HG03432 (cell line): Measurements from ENCODE around the gene SAC3D1.

ENCODE experiments used
- ATAC-seq: cut with Tn5 transposase; IDR thresholded peaks from one replicate; pipeline ENCODE4 v1.9.1; 2021; ENCODE audit warnings: mild to moderate bottlenecking, moderate library complexity; ENCODE audit not compliant: unreplicated experiment

SAC3D1 gene

DNA sequence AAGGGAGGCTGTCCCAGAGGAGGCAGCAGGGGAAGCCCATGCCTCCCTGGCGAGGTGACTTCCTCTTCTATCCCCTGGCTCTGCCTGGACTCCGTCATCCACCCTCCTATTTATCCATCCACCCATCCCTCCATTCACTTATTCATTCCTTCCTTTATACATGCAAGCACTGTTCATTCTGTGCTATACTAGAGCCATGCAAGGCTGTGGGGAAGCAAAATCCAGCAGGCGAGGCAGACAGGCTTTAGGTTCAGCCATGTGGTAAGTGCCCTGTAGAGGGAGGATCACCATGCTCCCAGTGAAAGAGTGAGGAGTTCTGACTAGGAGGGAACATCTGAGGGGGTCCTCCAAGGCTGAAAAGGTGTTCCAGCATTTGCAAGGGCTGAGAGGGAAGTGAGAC, 18.5 kb downstream of the SAC3D1 start:
- no peak for ATAC-seq

DNA sequence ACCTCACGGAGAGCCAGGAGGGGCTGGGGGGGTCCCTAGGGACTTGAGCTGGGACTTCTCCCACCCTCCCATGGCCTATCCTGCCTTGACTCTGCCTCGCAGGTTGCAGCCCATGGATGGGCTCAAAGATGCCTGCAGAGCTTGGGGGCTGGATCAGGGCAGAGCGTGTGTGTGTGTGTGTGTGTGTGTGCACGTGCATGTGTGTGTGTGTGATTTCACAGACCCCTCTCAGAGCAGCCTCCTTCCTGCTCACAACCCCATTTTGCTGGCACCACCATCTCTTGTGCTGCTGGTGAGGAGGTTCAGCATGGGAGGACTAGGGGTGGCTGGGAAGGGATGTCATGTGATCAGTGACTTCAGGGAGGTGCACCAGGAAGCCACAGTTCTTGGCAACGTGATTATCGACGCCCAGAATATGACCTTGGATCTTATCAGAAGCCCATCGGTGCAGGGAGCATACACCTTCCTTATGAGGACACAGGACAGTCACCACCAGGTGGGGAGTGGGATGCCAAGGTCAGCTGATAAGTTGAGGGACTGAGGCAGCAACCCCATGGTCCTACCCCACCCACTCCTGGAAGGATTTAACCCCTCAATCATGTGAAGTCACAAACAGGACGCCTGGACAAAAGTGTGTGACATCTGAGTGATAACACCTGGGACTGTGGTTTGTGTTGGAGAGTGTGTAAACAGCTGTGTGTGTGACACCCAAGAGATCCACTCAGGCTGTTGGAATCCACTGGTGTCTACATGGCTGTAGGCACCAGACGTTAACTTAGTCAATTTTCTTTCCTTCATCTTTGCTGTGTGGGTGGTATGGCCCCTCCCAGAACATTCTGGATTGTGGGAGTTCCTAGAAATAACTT, 19.2 kb downstream of the SAC3D1 start:
- no peak for ATAC-seq

- ATAC-seq = no peak
Observed at GRCh38 chr11:65060913-65061408, 20.0 kb downstream of the SAC3D1 start.

GRCh38 chr11:65063532-65063931, 22.5 kb downstream of the SAC3D1 start:
- ATAC-seq = no peak

DNA sequence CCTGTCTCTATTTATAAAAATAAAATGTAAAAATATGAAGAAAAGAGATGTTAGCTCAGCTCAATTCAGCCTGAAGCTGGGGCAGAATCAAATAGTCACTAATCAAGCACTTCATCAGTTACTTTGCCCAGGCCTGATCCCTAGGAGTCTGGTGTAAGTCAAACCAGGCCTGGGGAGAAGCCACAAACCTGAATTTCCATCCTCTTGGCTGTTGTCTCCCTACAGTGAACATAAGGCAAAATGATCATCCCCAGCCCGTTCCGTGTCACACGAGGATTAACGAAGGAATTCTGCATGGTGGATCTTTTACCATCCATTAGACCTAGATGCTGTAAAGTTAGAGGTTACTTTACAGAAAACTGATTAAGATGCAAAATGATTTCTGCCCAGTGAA, 23.8 kb downstream of the SAC3D1 start:
- ATAC-seq = no peak

GRCh38 chr11:65065851-65066250, 24.8 kb downstream of the SAC3D1 start:
- no peak for ATAC-seq

DNA sequence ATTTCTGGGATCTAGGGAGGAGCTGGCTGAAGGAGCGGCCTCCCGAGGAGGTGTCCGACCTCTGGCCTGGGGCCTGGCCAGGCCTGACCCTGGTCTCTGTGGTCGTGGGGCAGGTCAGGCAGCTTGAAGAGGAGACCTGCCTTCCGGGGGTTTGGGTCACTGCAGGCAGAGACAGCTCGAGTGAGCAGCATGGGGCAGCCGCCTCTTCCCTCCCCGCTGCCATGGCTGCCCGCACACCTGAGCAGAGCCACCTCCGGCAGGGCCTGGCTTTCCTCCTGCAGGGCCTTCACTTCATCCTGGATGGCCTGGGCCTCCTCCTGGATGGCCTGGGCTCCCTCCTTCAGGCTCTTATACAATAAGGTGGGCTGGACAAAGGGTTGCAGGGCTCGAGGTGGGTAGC, 25.3 kb downstream of the SAC3D1 start:
- no peak for ATAC-seq

GRCh38 chr11:65066805-65067291, 25.8 kb downstream of the SAC3D1 start:
- no peak for ATAC-seq

DNA sequence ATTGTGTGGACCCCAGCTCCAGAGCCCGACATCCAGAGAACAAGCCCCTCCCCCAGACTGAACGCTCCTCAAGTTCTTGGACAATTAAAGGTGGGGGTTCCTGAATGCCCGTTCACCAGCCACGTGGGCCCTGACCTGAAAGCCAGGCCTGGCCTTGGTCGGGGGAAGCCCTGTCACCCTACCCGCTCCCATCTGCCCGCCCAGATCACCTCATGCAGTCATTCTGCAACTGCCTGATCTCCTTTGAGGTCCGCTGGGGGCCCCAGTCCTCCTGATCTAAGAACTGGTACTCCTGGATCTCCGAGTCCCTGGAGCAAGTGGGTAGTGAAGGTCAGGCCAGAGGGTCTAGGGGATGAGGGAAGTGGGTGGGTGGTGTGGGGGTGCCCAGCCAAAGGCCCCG, 26.4 kb downstream of the SAC3D1 start:
- no peak for ATAC-seq

DNA sequence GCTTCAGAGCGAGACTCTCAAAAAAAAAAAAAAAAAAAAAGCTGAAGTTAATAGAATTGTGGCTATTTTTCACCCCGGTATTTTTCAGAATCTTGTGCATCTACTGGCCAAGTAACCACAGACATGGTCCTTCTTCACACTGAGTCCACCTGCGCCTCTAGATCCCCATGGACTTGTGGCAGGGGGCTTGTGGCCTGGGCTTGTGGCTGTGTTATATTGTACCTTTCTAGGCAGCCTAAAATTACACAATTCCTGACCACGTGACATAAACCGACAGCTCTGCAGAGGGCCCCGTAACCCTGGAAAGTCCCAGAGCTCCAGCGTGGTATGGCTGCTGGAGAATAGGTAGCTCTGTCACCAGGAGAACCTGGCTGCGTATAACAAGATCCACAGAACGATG, 28.2 kb downstream of the SAC3D1 start:
- no peak for ATAC-seq

DNA sequence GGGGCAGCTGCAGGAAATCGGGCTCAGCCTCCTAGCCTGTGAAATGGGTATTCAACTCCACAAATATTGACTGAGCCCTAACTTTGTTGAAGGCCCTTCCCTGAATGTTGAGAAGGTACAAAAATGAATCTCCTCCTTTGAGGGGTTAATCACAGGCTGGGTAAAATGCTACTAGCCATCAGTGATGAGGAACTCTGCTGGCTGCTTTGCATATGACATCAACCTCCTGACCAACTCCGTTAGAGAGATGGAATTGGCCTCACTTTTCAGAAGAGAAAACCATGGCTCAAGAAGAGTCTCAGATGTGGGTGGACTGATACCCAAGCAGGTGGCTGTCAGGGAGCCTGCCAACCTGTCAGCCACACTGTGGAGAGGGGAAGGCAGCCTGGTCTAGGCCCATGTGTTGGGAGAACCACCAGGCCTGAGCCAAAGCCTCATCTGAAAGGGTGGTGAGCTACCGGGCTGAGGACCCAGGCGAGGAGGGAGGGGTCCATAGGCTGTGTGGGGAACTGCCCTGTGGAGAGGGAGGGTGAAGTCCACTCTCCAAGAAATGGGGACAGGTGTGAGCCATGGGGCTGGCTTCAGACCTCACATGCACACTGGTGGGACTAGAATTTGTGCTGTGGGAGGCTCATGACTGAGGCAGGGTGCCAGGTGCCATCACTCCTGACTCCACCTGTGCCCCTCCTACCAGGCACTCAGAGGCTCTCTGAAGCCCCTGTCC, 31.1 kb downstream of the SAC3D1 start:
- ATAC-seq = no peak

DNA sequence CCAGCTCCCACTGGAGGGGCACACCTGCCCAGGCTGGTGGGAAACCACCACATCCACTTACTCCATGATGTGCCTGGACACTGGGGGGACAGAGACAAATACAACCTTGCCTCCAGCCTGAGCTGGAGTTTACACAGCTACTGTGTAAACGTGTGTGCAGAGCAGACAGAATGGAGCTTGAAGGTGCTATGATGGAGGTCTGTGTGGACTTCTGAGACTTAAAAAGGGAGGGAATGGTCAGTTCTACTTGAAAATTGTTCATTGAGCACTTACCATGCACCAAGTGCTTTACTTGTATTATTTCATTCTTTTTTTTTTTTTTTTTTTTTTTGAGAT, 31.6 kb downstream of the SAC3D1 start:
- ATAC-seq = no peak

- ATAC-seq = no peak
Observed at GRCh38 chr11:65077451-65077850, 36.4 kb downstream of the SAC3D1 start.

DNA sequence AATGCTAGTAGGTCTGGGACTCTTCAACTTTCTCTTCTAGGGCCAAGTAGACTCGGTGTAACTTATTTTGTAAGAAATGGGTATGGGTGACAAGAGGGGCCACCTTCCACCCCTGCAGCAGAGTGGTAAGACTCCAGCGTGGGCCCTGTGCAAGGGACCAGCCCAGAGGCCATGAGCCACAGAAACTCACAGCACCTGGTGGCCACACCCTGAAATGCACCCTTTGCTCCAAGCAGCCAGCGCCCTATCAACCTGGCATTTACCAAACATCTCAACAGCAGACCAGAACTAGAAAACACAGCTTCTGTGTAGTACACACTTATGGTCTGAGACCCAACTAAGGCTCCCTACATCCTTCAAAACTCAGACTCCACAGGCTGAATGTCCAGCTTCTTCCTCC, 37.1 kb downstream of the SAC3D1 start:
- ATAC-seq = no peak

DNA sequence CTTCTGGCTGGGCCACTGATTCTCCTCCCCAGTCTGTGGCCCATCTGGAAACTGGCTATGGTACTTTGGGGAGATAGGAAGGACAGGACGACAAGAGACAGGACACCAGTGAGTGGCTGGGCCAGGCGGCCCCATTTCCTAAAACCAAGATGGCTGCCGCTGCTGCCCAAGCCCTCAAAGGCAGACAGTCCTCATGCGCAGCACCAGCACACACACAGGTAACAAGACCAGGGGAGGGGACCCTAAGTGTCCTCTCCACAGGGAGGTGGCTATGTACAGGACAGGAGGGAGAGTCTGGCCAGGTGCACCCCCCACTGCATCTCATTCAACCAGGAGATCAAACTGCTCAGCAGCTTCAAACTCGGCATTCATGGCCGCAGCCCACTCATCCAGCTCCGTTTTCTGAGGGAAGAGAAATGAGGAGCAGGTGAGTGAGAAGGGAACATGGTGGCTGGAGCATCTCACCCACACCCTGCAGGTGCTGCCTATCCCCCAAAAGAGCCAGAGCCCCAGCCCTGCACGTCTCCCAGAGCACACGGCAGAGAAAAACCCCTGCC, 37.9 kb downstream of the SAC3D1 start:
- ATAC-seq = no peak

GRCh38 chr11:65083134-65083833, 42.3 kb downstream of the SAC3D1 start:
- ATAC-seq = peak; percentile 12

- peak; percentile 77 for ATAC-seq
Observed at GRCh38 chr11:65083834-65084597, 43.0 kb downstream of the SAC3D1 start, which contains the start of the genes CDCA5 and ZFPL1. Gene CDCA5, minus strand, starts transcription at chr11:65084040. Its CDS starts 62 bp downstream, at chr11:65083978. Gene ZFPL1, plus strand, starts transcription at chr11:65084222. Its CDS starts 477 bp downstream, at chr11:65084699.

DNA sequence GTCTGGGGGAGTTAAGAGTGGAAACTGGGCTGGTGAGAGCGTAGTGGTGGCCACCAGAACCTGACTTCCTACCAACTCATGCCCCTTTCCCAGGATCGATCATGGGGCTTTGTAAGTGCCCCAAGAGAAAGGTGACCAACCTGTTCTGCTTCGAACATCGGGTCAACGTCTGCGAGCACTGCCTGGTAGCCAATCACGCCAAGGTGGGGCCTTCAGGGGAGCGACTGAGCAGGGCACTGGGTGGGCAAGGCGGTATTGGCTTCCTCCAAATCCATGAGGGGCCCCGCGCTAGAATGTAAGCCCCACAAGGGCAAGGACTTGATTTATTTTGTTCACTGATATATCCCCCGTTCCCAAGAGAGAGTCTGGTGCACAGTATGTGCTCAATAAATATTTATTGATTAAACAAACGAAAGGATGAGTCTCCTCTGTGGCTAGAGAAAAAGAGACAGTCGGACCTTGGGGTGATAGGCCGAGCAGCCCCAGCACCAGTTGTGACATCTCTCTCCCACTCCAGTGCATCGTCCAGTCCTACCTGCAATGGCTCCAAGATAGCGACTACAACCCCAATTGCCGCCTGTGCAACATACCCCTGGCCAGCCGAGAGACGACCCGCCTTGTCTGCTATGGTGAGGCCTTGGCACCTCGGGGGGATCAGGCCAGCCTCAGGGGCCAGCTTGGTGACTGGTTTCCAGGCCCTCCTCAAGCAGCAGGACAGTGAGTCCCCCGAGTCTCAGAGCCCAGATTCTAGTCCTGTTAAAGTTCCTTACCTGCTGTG, 43.8 kb downstream of the SAC3D1 start:
- ATAC-seq = peak; percentile 8

- ATAC-seq = no peak
Observed at GRCh38 chr11:65085446-65085845, 44.4 kb downstream of the SAC3D1 start.
